GM18867 (cell line): ENCODE data around the gene ZNG1B.
"Not testable (repeated sequence)": the region's sequence is repeated elsewhere in the genome, so short reads cannot be mapped to it uniquely, and the experiment has no call there.

Experiments
- ATAC-seq: cut with Tn5 transposase; IDR thresholded peaks from one replicate; pipeline ENCODE4 v1.9.1; 2021; ENCODE audit warnings: mild to moderate bottlenecking, moderate library complexity; ENCODE audit not compliant: unreplicated experiment

Gene ZNG1B

GRCh38 chr2:113542529-113542928, 105.0 kb downstream of the ZNG1B start:
- ATAC-seq = not testable (repeated sequence)
